ACC112 (cell line): ENCODE results near the gene PDIA2.

ENCODE experiments used
- H2AFZ ChIP-seq: fragments of 200-600 bp; sonication (generic); one replicate; pipeline ENCODE4 v1.6.0; 2017; ENCODE audit warnings: antibody characterized with exemption, low read length; ENCODE audit not compliant: unreplicated experiment
- H3K27ac ChIP-seq: fragments of 200-600 bp; sonication (generic); 2 replicates; pipeline ENCODE4 v1.5.1; 2014; ENCODE audit warnings: low read depth, mild to moderate bottlenecking, antibody characterized with exemption, low read length, moderate library complexity
- H3K27me3 ChIP-seq: fragments of 200-600 bp; sonication (generic); 2 replicates; pipeline ENCODE4 v1.6.1; 2014; ENCODE audit warnings: mild to moderate bottlenecking, antibody characterized with exemption, low read length, moderate library complexity, mixed read lengths; ENCODE audit not compliant: insufficient read depth
- H3K36me3 ChIP-seq: fragments of 200-600 bp; sonication (generic); 2 replicates; pipeline ENCODE4 v1.6.1; 2016; ENCODE audit warnings: mild to moderate bottlenecking, antibody characterized with exemption, low read length, moderate library complexity, mixed read lengths; ENCODE audit not compliant: insufficient read depth
- H3K4me1 ChIP-seq: fragments of 200-600 bp; sonication (generic); one replicate; pipeline ENCODE4 v1.6.1; 2016; ENCODE audit warnings: low read length, mixed read lengths; ENCODE audit not compliant: insufficient read depth, unreplicated experiment, control insufficient read depth
- H3K4me3 ChIP-seq: fragments of 200-600 bp; sonication (generic); 2 replicates; pipeline ENCODE4 v1.5.1; 2014; ENCODE audit warnings: mild to moderate bottlenecking, low read depth, low read length
- H3K79me2 ChIP-seq: fragments of 200-600 bp; sonication (generic); one replicate; pipeline ENCODE4 v1.6.0; 2016; ENCODE audit warnings: low read length; ENCODE audit not compliant: control insufficient read depth, unreplicated experiment, insufficient read depth

The PDIA2 gene

DNA sequence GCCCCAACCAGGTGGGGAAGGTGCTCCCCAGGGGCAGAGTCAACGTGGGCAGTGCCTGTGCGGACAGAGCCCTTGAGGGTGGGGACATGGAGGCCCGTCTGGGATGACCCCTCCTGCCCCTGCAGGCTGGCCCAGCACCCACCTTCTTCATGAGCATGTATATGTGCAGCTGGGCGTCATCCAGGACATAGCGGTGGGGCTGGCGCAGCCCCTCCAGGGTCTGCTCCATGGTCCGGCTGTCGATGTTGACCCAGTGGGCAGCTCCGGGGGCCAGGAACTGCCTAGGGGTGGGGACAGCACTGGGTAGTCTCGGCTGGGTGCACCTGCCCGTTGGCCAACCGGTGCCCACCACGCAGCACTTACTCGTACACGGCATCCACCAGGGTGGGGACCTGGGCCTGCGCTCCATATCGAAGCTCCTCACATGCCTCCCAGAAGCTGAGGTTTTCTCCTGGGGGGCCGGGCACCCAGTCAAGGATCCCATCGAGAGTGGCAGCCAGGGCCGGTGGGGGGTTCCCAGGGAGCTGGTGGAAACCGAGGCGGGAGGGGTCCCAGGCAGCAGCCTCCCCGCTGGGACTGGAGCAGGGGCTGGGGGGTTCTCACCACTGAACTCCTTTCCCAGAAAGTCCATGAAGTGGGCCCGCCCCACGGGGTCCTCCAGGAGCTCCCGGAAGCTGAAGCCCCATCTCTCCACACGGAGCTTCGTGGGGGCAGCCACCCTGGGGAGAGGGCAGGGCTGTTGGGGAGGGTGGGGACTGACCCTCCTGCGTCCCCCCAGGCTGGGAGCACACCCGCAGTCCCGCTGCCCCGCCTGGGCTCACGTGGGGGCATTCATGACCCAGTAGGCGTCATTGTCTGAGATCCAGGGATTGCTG lies 12.3 kb upstream of the PDIA2 start:
- H2AFZ ChIP-seq: no peak overlapping the region
- no peaks in the 10 kb centered on the region for H3K36me3 ChIP-seq
- H3K4me1 ChIP-seq: no peaks in the 10 kb centered on the region
- no peak overlapping the region for H3K4me3 ChIP-seq
- no peaks in the 10 kb centered on the region for H3K79me2 ChIP-seq
- H3K27me3 ChIP-seq: peaks cover 4% of the 10 kb centered on the region; the same call in 1 of the 2 replicates
- H3K27ac ChIP-seq: no peak overlapping the region

DNA sequence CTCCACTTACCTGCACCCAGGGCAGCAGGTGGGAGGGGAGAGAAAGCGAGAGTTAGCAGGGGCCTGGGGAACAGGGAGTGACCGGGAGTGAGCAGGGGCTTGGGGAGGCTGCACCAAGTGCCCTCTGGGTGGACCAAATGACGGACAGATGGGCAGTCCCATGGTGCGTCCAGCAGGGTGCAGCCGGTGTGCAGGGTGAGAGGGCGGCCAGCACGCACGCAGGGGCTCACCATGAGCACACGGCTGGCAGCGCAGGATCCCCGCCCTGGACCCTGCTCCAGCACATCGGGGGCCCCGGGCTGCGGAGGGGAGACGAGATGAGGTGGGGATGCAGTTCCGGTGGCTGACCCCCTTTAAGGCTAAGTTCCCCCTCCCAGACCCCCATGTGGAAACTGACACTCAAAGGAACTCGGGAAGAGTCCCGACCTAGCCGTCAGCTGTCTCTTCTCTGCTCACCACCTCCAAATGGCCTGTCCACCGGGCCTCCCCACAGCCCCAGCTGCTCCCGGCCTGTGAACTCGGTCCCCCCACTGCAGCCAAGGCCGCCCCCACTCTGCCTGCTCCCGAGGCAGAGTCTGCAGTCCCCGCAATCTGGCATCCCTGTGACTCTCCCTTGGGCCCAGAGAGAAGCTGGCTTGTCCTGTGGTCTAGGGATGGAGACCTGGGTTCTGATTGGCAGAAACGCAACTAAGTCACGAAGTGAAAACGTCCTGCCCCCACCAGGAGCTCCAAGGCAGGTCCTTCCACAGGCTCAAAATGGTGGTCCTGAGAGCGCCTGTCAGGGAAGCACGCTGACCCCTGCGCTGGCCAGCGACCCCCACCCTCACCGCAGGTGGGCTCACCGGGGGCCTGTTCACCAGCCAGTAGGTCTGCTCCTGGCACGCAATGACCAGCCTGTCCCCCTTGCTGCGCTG lies 10.1 kb upstream of the PDIA2 start:
- Histone ChIP-seq H3K27me3 (peaks cover 4% of the 10 kb centered on the region; the same call in 1 of the 2 replicates), H3K4me1 (no peaks in the 10 kb centered on the region), H3K27ac (no peak overlapping the region), H3K79me2 (no peaks in the 10 kb centered on the region), H3K4me3 (no peak overlapping the region), H2AFZ (no peak overlapping the region), H3K36me3 (no peaks in the 10 kb centered on the region)

DNA sequence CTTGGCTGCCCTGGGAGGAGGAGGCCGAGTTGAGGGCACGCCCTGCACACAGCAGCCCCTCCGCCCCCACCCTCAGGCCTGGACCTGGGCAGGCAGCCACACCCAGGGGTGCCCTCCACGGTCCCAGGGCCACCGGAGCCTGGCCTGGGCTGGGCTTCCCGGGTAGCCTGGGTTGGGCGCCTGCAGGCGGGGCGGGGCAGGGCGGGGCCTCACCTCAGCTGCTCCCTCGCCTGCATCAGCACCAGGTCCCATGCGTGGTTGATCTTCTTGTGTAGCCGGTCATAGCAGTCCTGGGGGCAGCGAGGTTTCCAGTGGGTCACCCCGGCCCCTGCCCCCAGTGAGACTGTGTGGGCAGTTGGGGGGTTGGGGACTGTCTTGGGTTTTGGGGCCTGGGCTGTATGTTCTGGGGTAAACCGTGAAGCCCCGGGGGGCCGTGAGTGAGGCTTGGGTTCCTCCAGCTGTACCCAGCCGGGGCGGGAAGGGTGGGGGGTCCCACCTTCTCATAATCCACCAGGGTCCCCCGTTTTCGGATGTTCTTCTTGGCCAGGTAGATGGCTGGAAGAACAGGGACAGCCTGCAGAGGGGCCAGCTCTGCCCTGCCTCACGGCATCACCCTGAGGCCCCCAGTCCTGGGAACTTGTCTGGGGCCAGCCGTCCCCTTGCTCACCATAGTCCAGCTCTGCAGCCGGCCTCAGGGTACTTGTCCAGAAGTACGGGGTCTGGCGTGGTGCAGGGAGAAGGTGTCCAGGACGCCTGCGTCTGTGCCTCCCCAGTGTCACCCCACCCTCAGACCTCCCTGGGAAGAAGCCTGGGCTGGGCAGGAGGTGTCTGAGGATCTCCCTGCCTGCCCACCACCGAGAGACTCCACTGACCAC lies 9.2 kb upstream of the PDIA2 start:
- Histone ChIP-seq H3K27me3 (peaks cover 4% of the 10 kb centered on the region; the same call in 1 of the 2 replicates), H3K27ac (no peak overlapping the region), H2AFZ (no peak overlapping the region), H3K4me3 (no peak overlapping the region), H3K79me2 (no peaks in the 10 kb centered on the region), H3K4me1 (no peaks in the 10 kb centered on the region), H3K36me3 (no peaks in the 10 kb centered on the region)

DNA sequence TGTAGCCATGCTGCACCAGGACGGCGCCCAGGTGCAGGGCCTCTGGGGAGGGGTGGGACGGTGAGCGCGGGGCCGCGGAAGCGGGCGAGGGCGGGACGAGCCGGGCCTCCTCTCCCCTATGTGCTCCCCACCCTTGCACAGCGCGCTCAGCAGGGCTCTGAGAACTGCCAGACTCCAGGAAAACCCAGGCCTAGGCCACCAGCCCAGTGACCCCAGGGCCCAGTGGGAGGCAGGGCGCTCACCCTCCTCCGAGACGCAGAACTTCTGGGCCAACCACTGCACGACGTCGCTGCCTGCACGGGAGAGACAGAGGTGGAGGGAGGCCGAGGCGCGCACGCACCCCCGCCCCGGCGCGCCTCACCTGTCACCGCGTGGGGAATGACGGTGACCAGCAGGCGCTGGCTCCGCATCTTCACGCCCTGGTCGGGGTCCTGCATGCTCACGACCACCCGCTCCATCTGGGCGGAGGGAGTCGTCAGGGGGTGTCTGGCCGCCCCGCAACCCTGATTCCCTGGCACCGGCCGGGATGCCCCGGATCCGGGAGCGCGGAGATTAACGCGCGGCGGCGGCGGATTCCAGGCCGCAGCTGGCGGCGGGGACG lies 7.8 kb upstream of the PDIA2 start:
- Histone ChIP-seq H3K79me2 (no peaks in the 10 kb centered on the region), H3K4me1 (no peaks in the 10 kb centered on the region), H2AFZ (peak overlapping the region; percentile 25), H3K27me3 (peaks cover 12% of the 10 kb centered on the region; the same call in 1 of the 2 replicates), H3K4me3 (peak overlapping the region; percentile 77), H3K27ac (no peak overlapping the region), H3K36me3 (no peaks in the 10 kb centered on the region)

DNA sequence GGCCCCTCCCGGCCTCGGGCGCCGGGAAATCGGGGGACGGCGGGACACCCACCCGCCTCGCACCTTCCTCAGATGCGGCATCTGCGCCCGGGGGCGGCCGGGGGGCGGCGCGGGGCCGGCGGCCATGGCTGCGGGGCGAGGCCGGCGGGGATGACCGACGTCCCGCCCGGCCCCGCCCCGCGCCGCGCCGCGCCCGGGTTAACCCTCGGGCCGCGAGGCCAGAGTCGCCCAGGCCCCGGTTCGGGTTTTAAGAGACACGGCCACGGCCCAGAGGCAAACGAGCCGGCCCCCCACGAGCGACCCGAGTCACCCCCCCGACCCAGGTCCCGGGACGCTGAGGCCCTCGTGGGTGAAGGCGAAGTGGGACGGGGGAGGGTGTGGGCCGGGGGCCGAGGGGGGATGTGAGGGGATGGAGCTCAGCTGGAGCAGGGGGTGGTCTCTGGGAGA lies 7.2 kb upstream of the PDIA2 start, which contains the start of gene RGS11:
TSS of gene RGS11 (minus strand) at position 159 of the 447 bp plus-strand sequence. CDS start at position 126, 33 bp downstream.
- Histone ChIP-seq H3K27ac (no peak within 1 kb of the TSS), H3K27me3 (peaks cover 16% of the 10 kb centered on the region; the same call in 1 of the 2 replicates), H3K36me3 (no peaks in the 10 kb centered on the region), H3K4me3 (peak within 1 kb of the TSS; percentile 77), H3K79me2 (no peaks in the 10 kb centered on the region), H3K4me1 (no peaks in the 10 kb centered on the region), H2AFZ (peak within 1 kb of the TSS; percentile 25)

DNA sequence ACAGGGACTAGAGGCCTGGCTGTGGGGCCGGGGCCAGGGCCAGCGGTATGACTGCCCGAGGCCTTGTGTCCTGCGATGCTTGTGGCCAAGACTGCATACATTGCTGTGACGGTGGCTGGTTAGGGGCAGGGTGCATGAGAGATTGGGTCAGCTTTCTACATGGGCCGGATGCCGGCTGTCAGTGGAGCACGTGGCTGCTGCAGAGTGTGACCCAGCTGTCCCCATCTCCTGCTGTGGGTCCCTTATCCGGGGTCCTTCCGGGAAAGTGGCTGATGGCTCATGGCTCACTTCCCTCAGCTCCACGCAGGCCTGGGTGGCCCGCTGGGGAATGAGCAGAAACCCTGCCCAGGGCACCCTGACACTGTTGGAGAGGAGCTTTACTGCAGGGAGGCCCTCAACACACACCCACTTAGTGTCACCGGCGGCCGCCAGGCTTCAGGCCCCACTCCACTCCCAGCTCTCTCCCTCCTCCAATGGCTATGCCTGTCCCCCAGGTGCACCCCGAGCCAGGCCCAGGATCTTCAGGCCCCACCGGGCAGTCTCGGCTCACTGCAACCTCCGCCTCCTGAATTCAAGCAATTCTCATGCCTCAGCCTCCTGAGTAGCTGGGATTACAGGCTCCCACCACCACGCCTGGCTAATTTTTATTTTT lies 6.4 kb upstream of the PDIA2 start:
- H2AFZ ChIP-seq: no peak overlapping the region
- H3K4me3 ChIP-seq: no peak overlapping the region
- H3K36me3 ChIP-seq: no peaks in the 10 kb centered on the region
- no peaks in the 10 kb centered on the region for H3K4me1 ChIP-seq
- H3K79me2 ChIP-seq: no peaks in the 10 kb centered on the region
- H3K27me3 ChIP-seq: peaks cover 23% of the 10 kb centered on the region
- H3K27ac ChIP-seq: no peak overlapping the region

DNA sequence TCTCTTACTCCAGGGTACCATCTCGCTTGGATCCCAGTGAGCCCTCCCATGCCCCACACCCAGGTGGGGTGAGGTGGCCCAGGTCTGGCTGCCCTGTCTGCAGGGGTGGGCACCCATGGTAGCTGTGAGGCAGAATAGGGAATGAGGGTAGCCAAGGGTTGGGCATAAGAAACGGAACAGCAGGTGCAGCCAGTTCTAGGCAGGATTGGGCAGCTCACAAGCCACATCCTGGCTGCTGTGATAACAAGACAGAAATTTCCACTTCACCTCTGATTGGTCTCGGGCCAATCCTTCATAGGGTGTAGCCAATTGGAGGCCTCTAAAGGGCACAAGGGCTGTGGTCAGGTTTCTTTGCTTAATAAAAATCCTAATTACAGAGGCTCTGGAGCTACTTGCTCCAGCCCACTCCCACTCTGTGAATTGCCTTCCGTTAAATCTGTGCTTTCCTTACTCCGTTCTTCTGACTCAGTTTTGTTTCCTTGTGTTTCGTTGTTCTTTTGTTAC lies 4.0 kb upstream of the PDIA2 start:
- no peaks in the 10 kb centered on the region for H3K79me2 ChIP-seq
- no peaks in the 10 kb centered on the region for H3K36me3 ChIP-seq
- H3K27ac ChIP-seq: no peak overlapping the region
- no peaks in the 10 kb centered on the region for H3K4me1 ChIP-seq
- H3K27me3 ChIP-seq: peaks cover 30% of the 10 kb centered on the region
- no peak overlapping the region for H2AFZ ChIP-seq
- no peak overlapping the region for H3K4me3 ChIP-seq

DNA sequence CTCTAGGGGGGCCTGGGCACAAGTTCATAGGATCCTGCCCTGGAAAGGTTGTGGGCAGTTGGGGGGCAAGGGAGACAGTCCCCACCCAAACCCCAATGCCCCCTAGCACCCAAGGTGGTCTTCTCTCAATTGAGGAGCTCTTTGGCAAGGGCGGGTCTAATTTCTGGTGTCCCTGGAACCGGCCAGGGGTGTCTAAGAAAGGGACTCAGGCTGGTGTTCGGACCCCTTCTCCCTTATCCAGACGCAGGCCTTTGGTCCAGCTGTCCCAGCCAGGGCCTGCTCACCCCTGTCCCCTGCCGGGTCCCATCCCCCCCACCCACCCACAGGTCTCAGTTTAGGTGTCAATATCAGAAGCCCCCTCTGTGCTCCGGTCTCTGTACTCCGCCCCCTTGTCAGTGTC lies 3.4 kb upstream of the PDIA2 start:
- H2AFZ ChIP-seq: no peak overlapping the region
- H3K36me3 ChIP-seq: no peaks in the 10 kb centered on the region
- no peaks in the 10 kb centered on the region for H3K4me1 ChIP-seq
- H3K27me3 ChIP-seq: peaks cover 30% of the 10 kb centered on the region
- no peak overlapping the region for H3K27ac ChIP-seq
- no peaks in the 10 kb centered on the region for H3K79me2 ChIP-seq
- no peak overlapping the region for H3K4me3 ChIP-seq

DNA sequence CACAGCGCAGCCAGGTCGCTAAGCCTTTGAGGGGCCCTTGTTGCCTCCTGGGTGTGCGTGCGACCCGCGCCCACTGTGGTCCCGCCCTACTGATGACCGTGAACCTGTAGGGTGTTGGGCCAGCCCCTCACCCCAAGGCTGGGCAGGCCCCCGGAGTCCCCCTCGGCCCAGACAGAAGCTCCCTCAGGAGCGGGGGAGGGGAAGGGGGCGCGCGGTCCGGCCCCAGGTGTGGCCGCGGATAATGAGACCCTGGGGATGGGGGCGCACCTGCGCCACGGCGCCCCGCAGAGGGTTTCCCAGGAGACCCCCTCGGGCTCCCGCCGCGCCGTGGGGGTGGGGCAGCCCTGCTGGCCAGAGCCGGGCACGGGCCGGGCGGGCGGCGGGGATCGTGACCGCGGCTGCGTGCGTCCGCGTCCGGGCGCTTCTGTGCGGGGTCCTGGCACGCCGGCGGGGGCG lies 2.9 kb upstream of the PDIA2 start:
- no peak overlapping the region for H3K4me3 ChIP-seq
- H2AFZ ChIP-seq: no peak overlapping the region
- no peak overlapping the region for H3K27ac ChIP-seq
- H3K27me3 ChIP-seq: peaks cover 29% of the 10 kb centered on the region
- no peaks in the 10 kb centered on the region for H3K79me2 ChIP-seq
- H3K4me1 ChIP-seq: no peaks in the 10 kb centered on the region
- H3K36me3 ChIP-seq: no peaks in the 10 kb centered on the region
